Neutrophil (primary cell): Measurements from ENCODE around the gene CETP.
A peak's percentile ranks its signal among the peaks of the same experiment; 100 is the strongest.
"Not testable (repeated sequence)": the region's sequence is repeated elsewhere in the genome, so short reads cannot be mapped to it uniquely, and the experiment has no call there.

ENCODE experiments used
- H3K27ac ChIP-seq: fragments of 200-600 bp; sonication (generic); 2 replicates; pipeline ENCODE4 v1.5.1; 2016; ENCODE audit warnings: mild to moderate bottlenecking, moderate library complexity
- H3K27me3 ChIP-seq: fragments of 200-600 bp; sonication (generic); 2 replicates; pipeline ENCODE4 v1.6.0; 2016; ENCODE audit warnings: mild to moderate bottlenecking
- H3K36me3 ChIP-seq: fragments of 200-600 bp; sonication (generic); 2 replicates; pipeline ENCODE4 v1.5.1; 2017
- H3K4me1 ChIP-seq, 2 experiments: fragments of 200-600 bp in 1 of 2; sonication (generic) in 1 of 2; 1 replicate in 1 of 2; 2 replicates in 1 of 2; pipeline versions ENCODE4 v1.5.1 to v1.6.1; 2013 to 2016; ENCODE audit warnings: low read depth in 1 of 2, low read length in 1 of 2, mild to moderate bottlenecking in 1 of 2, moderate library complexity in 1 of 2; ENCODE audit not compliant: control insufficient read depth in 1 of 2, insufficient read depth in 1 of 2
- H3K4me3 ChIP-seq, 2 experiments: fragments of 200-600 bp in 1 of 2; sonication (generic) in 1 of 2; 1 replicate in 1 of 2; 2 replicates in 1 of 2; pipeline ENCODE4 v1.5.1; 2013 to 2016; ENCODE audit warnings: low read depth in 1 of 2, low read length in 1 of 2, mild to moderate bottlenecking in 1 of 2, moderate library complexity in 1 of 2
- H3K9me3 ChIP-seq: fragments of 200-600 bp; sonication (generic); 2 replicates; pipeline ENCODE4 v1.5.1; 2016
- TF ChIP-seq, protein P1 (sequence below): fragments of 200-600 bp; sonication (generic); IDR thresholded peaks from 2 replicates; pipeline ENCODE4 v1.5.1; 2016; ENCODE audit warnings: antibody characterized with exemption

CETP gene

DNA sequence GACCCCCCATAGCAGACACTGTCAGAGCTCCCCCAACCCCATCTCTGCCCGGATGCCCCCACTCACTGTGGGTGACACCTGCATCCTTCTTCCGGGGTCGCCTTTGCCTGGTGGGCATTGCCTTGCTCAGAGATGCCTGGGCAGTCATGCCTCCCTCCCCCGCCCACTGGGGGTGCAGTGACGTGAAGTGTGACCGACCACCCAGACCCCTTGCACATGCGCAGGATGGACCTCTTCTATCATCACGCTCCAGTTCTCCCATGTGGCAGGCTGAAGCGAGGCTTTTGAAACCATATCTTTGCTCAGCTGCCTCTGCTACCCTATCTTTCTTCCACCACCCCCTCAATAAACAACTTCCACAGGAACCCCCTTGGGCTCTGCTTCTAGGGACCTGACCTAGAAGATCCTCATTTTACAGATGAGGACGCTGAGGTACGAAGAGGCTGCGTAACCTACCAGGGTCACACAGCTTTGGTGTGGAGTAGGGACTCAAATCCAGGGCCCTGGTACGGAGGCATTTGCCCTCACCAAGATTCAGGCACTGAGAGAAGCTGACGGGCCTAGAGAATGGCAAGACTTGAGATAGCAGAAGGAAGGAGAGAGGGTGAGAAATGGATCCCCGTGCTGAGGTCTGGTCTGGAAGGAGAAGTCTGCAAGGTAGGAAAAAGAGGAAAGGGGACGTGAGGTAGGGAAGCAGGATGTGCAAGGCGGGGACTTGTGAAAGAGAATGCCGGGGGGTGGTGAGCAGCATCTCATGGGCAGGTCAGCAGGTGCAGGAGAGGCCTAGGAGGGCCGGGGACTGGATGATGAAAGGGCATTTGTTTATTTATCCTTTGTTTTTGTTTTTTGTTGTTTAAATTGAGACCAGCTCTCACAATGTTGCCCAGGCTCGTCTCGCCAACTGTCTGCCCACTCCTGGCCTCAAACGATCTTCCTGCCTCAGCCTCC lies 42.0 kb downstream of the CETP start:
- peaks cover 17% of the 10 kb centered on the region for H3K36me3 ChIP-seq
- H3K27me3 ChIP-seq, result no peaks in the 10 kb centered on the region
- H3K4me3 ChIP-seq, result no peak overlapping the region
- peaks cover 21 to 32% of the 10 kb centered on the region in 2 experiments for H3K4me1 ChIP-seq
- peak overlapping the region; percentile 71 for H3K27ac ChIP-seq
- TF ChIP-seq, protein P1, sequence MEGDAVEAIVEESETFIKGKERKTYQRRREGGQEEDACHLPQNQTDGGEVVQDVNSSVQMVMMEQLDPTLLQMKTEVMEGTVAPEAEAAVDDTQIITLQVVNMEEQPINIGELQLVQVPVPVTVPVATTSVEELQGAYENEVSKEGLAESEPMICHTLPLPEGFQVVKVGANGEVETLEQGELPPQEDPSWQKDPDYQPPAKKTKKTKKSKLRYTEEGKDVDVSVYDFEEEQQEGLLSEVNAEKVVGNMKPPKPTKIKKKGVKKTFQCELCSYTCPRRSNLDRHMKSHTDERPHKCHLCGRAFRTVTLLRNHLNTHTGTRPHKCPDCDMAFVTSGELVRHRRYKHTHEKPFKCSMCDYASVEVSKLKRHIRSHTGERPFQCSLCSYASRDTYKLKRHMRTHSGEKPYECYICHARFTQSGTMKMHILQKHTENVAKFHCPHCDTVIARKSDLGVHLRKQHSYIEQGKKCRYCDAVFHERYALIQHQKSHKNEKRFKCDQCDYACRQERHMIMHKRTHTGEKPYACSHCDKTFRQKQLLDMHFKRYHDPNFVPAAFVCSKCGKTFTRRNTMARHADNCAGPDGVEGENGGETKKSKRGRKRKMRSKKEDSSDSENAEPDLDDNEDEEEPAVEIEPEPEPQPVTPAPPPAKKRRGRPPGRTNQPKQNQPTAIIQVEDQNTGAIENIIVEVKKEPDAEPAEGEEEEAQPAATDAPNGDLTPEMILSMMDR, result no peak
- H3K9me3 ChIP-seq, result no peaks in the 10 kb centered on the region

DNA sequence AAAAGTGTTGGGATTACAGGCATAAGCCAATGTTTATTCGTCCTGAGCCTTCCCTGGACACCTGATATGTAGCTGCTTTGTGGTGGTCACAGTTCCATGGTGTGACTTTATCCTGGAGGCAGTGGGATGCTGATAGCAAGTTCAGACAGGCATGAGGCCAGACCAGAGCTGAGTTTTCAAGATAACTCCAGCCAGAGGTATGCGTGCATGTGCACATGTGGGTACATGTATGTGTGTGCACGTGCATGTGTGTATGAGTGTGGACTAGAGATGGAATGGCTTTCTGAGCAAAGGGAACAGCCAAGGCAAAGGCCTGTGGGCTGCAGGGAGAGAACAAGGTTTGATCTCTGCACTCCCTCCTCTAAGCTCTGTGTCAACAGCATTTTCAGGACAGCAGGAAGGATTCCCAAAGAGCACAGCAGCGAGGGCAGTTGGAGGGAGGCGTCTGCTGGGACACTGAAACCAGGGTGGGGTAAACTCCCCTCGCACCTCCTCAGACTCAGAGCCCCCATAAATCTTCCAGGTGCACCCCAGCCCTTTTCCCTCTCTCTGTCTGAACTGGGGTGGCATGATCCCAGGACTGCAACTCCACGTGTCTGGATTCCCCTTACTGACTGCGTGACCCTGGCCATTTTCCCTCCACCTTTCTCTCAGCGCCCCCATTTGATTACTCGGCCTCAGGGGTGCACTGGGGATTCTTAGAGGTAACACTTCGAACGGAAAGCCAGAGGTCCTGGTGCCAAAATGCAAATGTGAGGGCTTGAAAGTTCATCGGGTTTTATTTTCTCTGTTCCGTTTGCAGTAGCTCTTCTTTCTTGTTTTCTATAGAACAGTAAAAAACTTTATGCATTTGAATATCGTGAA lies 42.9 kb downstream of the CETP start:
- peaks cover 21 to 32% of the 10 kb centered on the region in 2 experiments for H3K4me1 ChIP-seq
- no peaks in the 10 kb centered on the region for H3K9me3 ChIP-seq
- H3K27ac ChIP-seq, result peak overlapping the region; percentile 71
- no peaks in the 10 kb centered on the region for H3K27me3 ChIP-seq
- H3K4me3 ChIP-seq, result no peak overlapping the region
- H3K36me3 ChIP-seq, result peaks cover 17% of the 10 kb centered on the region
- TF ChIP-seq, protein P1, result no peak

DNA sequence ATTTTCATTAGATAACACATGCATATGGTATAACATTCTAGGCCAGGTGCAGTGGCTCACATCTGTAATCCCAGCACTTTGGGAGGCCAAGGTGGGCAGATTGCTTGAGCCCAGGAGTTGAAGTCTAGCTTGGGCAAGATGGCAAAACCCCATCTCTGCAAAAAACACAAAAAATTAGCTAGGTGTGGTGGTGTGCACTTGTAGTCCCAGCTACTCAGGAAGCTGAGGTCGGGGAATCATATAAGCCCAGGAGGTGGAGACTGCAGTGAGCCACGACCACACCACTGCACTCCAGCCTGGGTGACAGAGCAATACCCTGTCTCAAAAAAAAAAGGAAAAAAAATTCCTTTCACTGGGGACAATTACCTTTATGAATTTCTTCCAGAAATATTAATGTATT lies 43.8 kb downstream of the CETP start:
- not testable (repeated sequence) for H3K9me3 ChIP-seq, H3K4me3 ChIP-seq, H3K27me3 ChIP-seq, H3K27ac ChIP-seq
- Histone ChIP-seq H3K4me1 (peaks cover 21 to 29% of the 10 kb centered on the region in 2 experiments), H3K36me3 (peaks cover 17% of the 10 kb centered on the region)

DNA sequence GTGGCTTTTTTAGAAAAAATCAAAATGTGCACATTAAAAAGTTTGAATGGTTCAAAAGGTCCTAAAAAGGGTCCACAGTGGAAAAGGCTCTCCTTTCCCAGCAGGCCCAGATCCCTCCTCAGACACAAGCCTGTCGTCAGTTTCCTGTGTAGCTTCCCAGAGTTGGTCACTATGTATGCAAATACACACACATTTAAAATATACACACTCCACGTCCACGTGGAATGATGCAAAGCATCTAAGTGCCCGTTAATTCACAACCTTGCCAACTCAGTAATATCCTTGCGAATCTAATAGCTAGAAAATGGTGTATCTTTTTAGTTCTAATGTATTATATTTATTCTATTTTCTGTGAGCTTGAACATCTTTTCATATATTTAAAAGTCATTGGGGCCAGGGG lies 45.3 kb downstream of the CETP start:
- no peaks in the 10 kb centered on the region for H3K27me3 ChIP-seq
- H3K4me3 ChIP-seq, result no peak overlapping the region
- TF ChIP-seq, protein P1, result no peak
- peaks cover 17% of the 10 kb centered on the region for H3K36me3 ChIP-seq
- peaks cover 21 to 24% of the 10 kb centered on the region in 2 experiments for H3K4me1 ChIP-seq
- H3K27ac ChIP-seq, result no peak overlapping the region
- H3K9me3 ChIP-seq, result no peaks in the 10 kb centered on the region

DNA sequence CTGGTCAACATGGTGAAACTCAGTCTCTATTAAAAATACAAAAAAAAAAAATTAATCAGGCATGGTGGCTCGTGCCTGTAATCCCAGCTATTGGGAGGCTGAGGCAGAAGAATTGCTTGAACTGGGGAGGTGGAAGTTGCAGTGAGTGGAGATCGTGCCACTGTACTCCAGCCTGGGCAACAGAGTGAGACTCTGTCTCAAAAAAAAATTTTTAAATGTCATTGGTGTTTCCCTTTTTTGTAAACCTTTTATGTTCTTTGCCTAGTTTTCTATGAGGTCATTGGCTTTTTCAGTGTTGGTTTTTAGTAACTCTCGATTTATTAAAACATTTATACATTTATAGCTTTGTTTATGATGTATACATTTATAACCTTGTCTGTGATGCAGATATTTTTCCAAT lies 45.8 kb downstream of the CETP start:
- no peak overlapping the region for H3K4me3 ChIP-seq
- H3K4me1 ChIP-seq, result peaks cover 21 to 24% of the 10 kb centered on the region in 2 experiments
- no peaks in the 10 kb centered on the region for H3K9me3 ChIP-seq
- no peak overlapping the region for H3K27ac ChIP-seq
- no peaks in the 10 kb centered on the region for H3K27me3 ChIP-seq
- peaks cover 17% of the 10 kb centered on the region for H3K36me3 ChIP-seq
- TF ChIP-seq, protein P1, result no peak
